ENCODE results near the gene DSTN.
A peak's percentile ranks its signal among the peaks of the same experiment; 100 is the strongest.

The DSTN gene

GRCh38 chr20:17569616-17570346 is at the start of gene DSTN:
DSTN (plus strand) TSS chr20:17570075; CDS start chr20:17570209, 134 bp downstream.
- peak; percentile 56 for DNase-seq

GRCh38 chr20:17520583-17520982 is 49.3 kb upstream of the DSTN start:
- no peak for DNase-seq

DNA sequence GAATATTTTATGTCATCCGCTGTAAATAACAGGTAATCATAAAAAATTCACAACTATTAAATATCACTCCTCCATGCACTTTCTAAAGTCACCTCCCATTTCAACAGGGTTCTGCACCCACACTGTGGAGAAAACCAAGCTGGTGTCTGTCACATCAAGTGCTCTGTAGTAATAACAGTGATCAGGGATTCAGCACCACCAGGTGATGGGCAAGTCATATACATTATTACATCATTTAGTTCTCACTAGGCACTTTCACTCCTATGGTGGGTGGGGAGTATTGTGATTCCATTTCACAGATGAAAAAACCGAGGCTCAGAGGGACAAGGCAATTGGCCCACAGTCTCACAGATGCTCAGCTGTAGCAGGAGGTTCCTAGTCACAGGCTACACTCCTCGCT is 47.3 kb upstream of the DSTN start:
- DNase-seq, result no peak

GRCh38 chr20:17523326-17523725 is 46.5 kb upstream of the DSTN start:
- no peak for DNase-seq

GRCh38 chr20:17524560-17524959 is 45.3 kb upstream of the DSTN start:
- DNase-seq, result no peak

GRCh38 chr20:17525132-17525531 is 44.7 kb upstream of the DSTN start:
- DNase-seq, result no peak

GRCh38 chr20:17525650-17526049 is 44.2 kb upstream of the DSTN start:
- no peak for DNase-seq

DNA sequence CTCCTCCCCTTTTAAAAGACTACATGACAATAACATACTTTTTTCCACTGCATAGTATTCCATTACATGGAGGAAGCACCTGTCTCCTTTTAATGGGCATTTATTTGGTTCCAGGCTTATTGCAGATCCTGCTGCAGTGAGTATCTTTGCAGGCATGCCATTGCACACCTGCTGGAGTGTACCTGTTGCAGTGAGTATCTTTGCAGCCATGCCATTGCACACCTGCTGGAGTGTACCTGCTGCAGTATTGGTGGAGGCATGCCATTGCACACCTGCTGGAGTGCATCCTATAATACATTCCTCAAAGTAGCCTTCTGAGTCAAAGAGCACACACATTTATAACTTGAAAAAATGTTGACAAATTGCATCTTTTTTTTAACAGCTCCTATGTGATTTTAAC is 40.3 kb upstream of the DSTN start:
- DNase-seq, result no peak

- DNase-seq, result no peak
Observed at GRCh38 chr20:17530153-17530552, 39.7 kb upstream of the DSTN start.

- peak; percentile 44 for DNase-seq
Observed at GRCh38 chr20:17530716-17531664, 38.9 kb upstream of the DSTN start, which contains the start of gene BFSP1. BFSP1 (minus strand) TSS chr20:17531379; CDS start chr20:17531329, 50 bp downstream.

GRCh38 chr20:17531665-17532025 is 38.2 kb upstream of the DSTN start:
- no peak for DNase-seq

GRCh38 chr20:17533396-17533795 is 36.5 kb upstream of the DSTN start:
- no peak for DNase-seq

- no peak for DNase-seq
Observed at GRCh38 chr20:17534077-17534476, 35.8 kb upstream of the DSTN start.

DNA sequence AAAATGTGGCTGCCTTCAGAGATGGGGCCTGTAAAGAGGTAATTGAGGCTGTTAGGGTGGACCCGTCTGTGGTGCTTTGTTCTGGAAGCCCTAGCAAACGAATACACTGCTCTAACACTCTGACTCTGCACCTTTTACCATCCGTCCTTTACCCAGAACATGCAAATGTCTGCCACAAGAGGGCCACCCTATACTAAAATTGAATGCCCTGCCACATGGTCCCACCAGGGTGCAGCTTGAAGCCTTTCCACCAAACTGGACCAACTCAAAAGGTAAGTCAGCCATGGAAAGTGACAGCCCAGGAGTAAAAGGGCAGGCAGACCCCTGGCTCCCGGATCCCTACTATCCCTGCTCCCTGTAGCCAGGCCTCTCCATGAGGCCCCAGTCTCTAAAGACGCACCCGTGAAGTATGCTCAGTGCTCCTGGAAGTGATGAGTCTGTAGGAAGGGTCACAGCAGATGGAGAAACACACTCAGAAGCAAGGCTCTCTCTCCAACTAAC is 32.9 kb upstream of the DSTN start:
- peak; percentile 22 for DNase-seq

DNA sequence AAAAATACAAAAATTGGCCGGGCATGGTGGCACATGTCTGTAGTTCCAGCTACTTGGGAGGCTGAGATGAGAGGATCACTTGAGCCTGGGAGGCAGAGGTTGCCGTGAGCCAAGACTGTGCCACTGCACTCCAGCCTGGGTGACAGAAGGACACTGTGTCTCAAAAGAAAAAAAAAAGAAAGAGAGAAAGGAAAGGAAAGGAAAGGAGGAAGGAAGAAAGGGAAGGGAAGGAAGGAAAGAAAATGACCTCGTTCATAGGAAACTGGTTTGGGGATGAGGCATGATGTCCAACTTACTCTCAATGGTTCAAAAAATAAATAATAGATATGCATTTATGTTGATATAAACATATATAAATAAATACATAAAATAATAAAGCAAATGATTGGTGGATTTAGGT is 31.9 kb upstream of the DSTN start:
- DNase-seq, result no peak

- DNase-seq, result no peak
Observed at GRCh38 chr20:17538517-17539170, 31.2 kb upstream of the DSTN start.

DNA sequence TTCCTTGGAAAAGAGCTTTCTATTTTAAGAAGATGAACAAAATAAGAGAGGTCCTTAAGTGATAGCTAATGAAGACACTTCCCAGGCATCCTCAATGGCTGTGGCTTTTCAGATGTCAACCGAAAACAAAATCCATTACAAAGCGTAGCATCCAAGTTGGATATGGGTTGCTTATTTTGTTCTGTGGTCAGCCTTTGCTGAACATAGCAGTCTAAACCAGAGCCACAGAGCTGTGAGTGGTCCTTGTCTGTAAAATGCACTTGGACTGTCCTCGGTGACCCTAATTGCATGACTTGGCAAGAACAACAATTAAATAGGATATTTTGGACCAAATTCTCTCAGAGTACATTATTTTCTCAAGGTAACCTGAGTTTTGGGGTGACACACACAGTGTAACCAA is 28.3 kb upstream of the DSTN start:
- DNase-seq, result no peak

GRCh38 chr20:17541996-17542395 is 27.9 kb upstream of the DSTN start:
- DNase-seq, result no peak

DNA sequence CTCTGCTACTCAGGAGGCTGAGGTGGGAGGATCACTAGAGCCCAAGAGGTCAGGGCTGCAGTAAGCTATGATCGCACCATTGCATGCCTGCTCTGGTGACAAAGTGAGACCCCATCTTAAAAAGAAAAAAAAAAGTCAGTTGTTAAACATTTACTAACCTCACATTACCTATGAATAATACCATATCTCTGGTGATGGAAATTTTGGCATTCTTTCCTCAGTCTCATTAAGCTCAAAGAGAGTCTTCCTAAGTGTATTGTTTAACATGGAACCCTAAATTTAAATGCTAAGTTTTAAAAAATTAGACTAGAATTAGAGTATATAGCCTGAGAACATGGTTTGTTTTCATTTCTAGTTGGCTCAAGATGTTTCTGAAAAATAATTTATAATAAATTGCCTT is 27.4 kb upstream of the DSTN start:
- DNase-seq, result no peak

DNA sequence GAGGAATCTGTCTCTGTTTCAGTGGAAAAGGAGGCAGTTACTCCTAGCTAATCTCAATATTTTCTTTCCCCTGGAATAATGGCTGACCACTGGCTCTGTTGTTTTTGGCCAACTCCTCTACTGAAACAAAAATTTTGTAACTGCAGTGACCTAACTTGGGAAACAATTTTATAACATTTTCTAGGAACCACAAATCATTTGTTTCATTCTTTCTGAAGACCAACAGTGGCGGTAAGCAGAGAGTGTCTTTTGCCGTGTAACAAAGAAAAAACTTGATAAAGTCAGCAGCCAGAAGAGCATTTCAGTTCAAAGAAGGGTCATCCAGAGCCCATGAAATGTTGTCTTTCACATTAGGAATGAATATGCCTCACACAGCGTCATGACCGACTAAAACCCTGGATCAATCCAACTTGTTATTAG is 26.9 kb upstream of the DSTN start:
- DNase-seq, result no peak

GRCh38 chr20:17543531-17544131 is 26.2 kb upstream of the DSTN start:
- no peak for DNase-seq

GRCh38 chr20:17545127-17545526 is 24.7 kb upstream of the DSTN start:
- no peak for DNase-seq

GRCh38 chr20:17549131-17549530 is 20.7 kb upstream of the DSTN start:
- DNase-seq, result no peak

All from KG1 (cell line).